Measurements from ENCODE around the gene NSUN7. TPM values are rescaled to one million over a fixed set of nuclear protein-coding genes. Genes with fewer than 3 reads are reported as not detected.

NSUN7 gene
- total and polyA plus RNA-seq, 9 of the 15 experiments (the other 6 are each of a cell fraction or from before 2014, with no cell fraction given) = not detected

DNA sequence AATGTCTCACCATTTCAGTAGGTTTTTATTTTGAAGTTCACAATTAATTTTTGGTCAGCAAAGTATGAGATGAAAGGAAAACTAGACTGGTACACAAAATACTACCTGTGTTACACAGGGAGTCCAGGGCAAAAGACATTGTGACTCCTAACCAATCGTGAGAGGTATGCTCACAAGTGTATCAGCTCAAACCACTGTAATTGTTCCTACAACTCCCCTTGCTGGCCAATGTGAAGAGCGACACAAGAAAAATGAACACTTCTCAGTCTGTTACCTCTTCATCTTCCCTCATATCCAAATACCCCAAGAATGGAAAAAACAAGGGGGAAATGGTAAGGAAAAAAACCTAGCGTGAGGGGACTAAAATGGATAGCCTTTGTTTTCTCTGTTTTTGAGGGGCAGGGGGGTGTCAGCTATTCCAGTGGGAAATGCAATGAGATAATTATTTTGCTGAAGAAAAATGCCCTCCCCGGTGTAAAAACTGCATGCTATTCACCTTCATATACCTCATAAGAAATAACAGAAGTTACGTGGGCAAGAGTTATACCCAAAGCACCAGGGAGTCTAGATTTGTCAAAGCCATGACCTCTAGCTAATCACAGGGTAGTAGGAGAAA is 30.6 kb upstream of the NSUN7 start (continued):
- no peak for TF ChIP-seq BRF2 (IDR thresholded peaks at IDR 0.05; ENCODE audit: borderline replicate concordance, insufficient read depth, insufficient read length)

DNA sequence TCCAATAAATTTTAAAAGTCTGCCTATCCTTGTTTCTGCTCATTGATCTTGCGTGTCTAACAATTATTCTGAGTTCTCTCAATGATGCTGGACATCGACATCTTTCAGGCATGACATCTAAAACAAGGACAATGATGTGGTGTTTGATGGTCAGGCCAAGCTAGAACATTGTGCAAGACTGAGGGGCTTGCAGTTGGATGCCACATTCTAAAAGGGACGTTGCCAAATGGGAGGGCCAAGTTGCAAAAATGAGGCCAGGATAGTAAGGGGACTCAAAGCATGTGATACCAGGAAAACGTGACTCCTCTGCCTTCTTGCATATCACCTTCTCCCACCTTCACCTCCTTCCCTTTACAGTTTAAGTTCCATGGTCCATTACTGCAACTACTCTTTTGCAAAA is 29.4 kb upstream of the NSUN7 start:
- TF ChIP-seq ZNF12 (CRISPR knock-in tag; IDR thresholded peaks at IDR 0.05) = no peak
- TF ChIP-seq CREBBP (IDR thresholded peaks at IDR 0.05; ENCODE audit: low read depth, low read length) = no peak
- no peak for TF ChIP-seq STAT5B (CRISPR knock-in tag; IDR thresholded peaks at IDR 0.05)
- no peak for TF ChIP-seq ZNF324 (CRISPR knock-in tag; IDR thresholded peaks at IDR 0.05)
- TF ChIP-seq GTF2A2 (tag; IDR thresholded peaks at IDR 0.05) = no peak
- no peak for TF ChIP-seq POLR2G (IDR thresholded peaks at IDR 0.05; ENCODE audit: low read depth, low read length)
- TF ChIP-seq EHMT2 (IDR thresholded peaks at IDR 0.05) = no peak
- TF ChIP-seq FOXP1 (CRISPR knock-in tag; IDR thresholded peaks at IDR 0.05) = no peak
- TF ChIP-seq CXXC5 (CRISPR knock-in tag; IDR thresholded peaks at IDR 0.05) = no peak
- no peak for TF ChIP-seq ZKSCAN1 (IDR thresholded peaks at IDR 0.05; ENCODE audit: low read depth, low read length)
- no peak for TF ChIP-seq SNRNP70 (optimal IDR thresholded peaks at IDR 0.05; ENCODE audit: low read depth, low read length)
- TF ChIP-seq SMARCB1 (IDR thresholded peaks at IDR 0.05; ENCODE audit: insufficient read length, low read depth) = no peak
- no peak for TF ChIP-seq KLF1 (tag; IDR thresholded peaks at IDR 0.05)
- no peak for TF ChIP-seq TSHZ1 (CRISPR knock-in tag; IDR thresholded peaks at IDR 0.05)
- no peak for TF ChIP-seq TCF3 (CRISPR knock-in tag; IDR thresholded peaks at IDR 0.05)
- Histone ChIP-seq H3K27me3 (ENCODE audit: control insufficient read depth in 2 of 2, insufficient read depth in 2 of 2, low read length in 2 of 2) (peaks cover 0 to 10% of the 10 kb centered on the region in 2 experiments; a peak in 2 of 5 replicates), H3K27ac (ENCODE audit: extremely low read depth, low read depth, low read length) (no peak overlapping the region), H3K4me3 (no peak overlapping the region), H3K36me3 (ENCODE audit: control insufficient read depth, insufficient read depth, low read length) (no peaks in the 10 kb centered on the region), H3K4me1 (replicated peaks in 1 of 2; ENCODE audit: control insufficient read depth in 2 of 2, insufficient read depth in 2 of 2, low read length in 2 of 2) (no peaks in the 10 kb centered on the region), H3K9ac (ENCODE audit: insufficient read depth in 1 of 2, low read depth in 2 of 2, low read length in 2 of 2) (no peak overlapping the region), H3K4me2 (ENCODE audit: insufficient read depth, low read length) (no peak overlapping the region), H4K20me1 (replicated peaks; ENCODE audit: control insufficient read depth, insufficient read depth, low read length) (no peaks in the 10 kb centered on the region), H3K79me2 (ENCODE audit: control insufficient read depth, insufficient read depth, low read length) (no peaks in the 10 kb centered on the region), H3K9me1 (ENCODE audit: control insufficient read depth, insufficient read depth, low read length) (no peaks in the 10 kb centered on the region), H2AFZ (ENCODE audit: low read depth, low read length) (no peak overlapping the region), H3K9me3 (replicated peaks; ENCODE audit: control insufficient read depth, insufficient read depth, low read depth, low read length) (no peaks in the 10 kb centered on the region)
- BruUV-seq (replicated peaks) = no TSS peak
- DNase-seq (ENCODE audit: extremely low read depth in 1 of 4, low spot score in 3 of 4) = no peak
- in situ Hi-C loops (cut with MboI) = no loop called here
- FAIRE-seq = no peak
- POLR2A ChIA-PET = interaction anchor here (0.6 kb wide), 1 partner anchor 590 kb away, joined by 3 read pairs; no protein-coding TSS in a partner anchor
- WGBS (ENCODE audit: insufficient coverage, low coverage, missing lambda C conversion rate) = 2% methylated on average over 4 of the region's 4 CpGs
- CTCF ChIA-PET (ENCODE audit: low intra/inter-chr PET ratio) = no interaction called here
- intact Hi-C loops (cut with micrococcal nuclease) = no loop called here
- ATAC-seq = no peak

Data from K562 (cell line).